Hypothalamus (tissue), 51 donors: ENCODE data around the gene TIMP4.

Experiments used
- DNase-seq, 51 donors: peaks; one replicate each; lab custom pipeline; 2025; lab: John Stamatoyannopoulos, UW

Gene TIMP4

GRCh38 chr3:12115104-12115503 lies 43.6 kb downstream of the TIMP4 start:
- no peak for DNase-seq

DNA sequence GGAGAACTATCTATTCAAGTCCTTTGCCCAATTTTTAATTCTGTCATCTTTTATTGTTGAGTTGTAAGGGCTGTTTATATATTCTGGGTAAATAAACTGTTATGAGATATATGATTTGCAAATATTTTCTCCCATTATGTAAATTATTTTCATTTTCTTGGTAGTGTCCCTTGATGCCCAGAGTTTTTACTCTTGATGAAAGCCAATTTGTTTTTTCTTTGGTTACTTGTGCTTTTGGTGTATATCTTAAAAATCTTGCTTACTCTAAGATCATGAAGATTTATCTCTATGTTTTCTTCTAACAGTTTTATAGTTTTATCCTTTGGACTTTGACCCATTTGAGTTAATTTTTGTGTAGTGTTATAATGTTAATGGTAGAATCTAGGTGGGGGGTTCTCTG lies 44.5 kb downstream of the TIMP4 start:
- DNase-seq: no peak

- no peak for DNase-seq
Observed at GRCh38 chr3:12107071-12107713, 51.5 kb downstream of the TIMP4 start.
